WERI-Rb-1 (cell line): ENCODE data around the gene VSTM2L.
"Not testable (repeated sequence)": the region's sequence is repeated elsewhere in the genome, so short reads cannot be mapped to it uniquely, and the experiment has no call there.

Experiments used
- DNase-seq: peaks from one replicate; pipeline ENCODE4 v3.0.0-alpha.2; 2020
- H3K27ac ChIP-seq: fragments of 250-450 bp; sonication (Bioruptor Pico); 2 replicates; pipeline ENCODE4 v1.5.1; 2020; ENCODE audit warnings: mild to moderate bottlenecking, moderate library complexity
- H3K27me3 ChIP-seq: fragments of 250-450 bp; sonication (Bioruptor Pico); 2 replicates; pipeline ENCODE4 v1.5.1; 2021; ENCODE audit warnings: mild to moderate bottlenecking, low read depth, moderate library complexity; ENCODE audit not compliant: insufficient read depth, severe bottlenecking
- H3K36me3 ChIP-seq: fragments of 250-450 bp; sonication (Bioruptor Pico); 2 replicates; pipeline ENCODE4 v1.5.1; 2020; ENCODE audit warnings: mild to moderate bottlenecking, moderate library complexity
- H3K4me3 ChIP-seq: 2 replicates; pipeline ENCODE4 v1.5.1; 2011; ENCODE audit warnings: low read depth, mild to moderate bottlenecking, control low read depth, low read length
- H3K9me3 ChIP-seq: fragments of 250-450 bp; sonication (Bioruptor Pico); 2 replicates; pipeline ENCODE4 v1.5.1; 2021; ENCODE audit warnings: mild to moderate bottlenecking, moderate library complexity; ENCODE audit not compliant: severe bottlenecking
- CTCF ChIP-seq: IDR thresholded peaks from 2 replicates; pipeline ENCODE4 v1.5.1; 2011; ENCODE audit warnings: low read depth, mild to moderate bottlenecking, control low read depth, inconsistent platforms, low read length

The VSTM2L gene, protein sequence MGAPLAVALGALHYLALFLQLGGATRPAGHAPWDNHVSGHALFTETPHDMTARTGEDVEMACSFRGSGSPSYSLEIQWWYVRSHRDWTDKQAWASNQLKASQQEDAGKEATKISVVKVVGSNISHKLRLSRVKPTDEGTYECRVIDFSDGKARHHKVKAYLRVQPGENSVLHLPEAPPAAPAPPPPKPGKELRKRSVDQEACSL

DNA sequence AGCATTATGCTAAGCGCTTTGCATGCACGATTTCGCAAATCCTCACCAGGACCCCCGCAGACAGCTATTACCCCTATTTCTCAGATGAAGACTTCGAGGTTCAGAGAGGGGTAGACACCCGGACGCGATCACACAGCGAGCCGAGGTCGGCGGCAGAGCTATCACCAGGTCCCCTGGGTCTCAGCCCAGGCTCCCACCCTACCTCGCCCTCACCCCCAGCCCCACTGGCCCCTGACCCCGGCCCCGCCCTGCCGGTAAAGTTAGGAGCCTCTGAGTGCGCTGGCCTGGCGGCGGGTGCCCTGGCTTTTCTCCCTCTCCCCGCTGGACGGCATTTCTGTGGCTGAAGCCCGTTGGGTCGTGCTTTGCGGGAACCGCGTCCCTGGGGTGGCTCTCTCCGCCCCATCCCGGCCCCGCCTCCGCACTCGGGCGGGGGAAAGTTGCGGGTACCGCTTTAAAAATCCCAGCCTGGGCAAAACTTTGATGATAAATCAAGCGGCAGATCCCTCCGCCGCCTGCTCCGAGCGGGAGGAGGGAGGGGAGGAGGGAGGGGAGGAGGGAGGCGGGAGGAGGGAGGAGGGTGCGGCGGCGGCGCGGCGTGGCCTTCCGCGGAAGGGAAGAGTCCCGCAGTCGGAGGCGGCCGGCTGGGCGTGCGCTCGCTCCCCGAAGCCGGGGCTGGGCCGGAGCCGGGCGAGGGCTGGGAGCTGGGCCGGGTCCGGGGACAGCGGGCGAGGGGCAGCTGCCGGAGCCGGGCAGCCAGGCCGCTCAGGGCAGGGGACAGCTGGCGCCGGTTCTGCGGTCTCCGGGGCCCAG lies at the start of gene VSTM2L:
TSS of gene VSTM2L (plus strand) at position 624 of the 810 bp plus-strand sequence. CDS start 224 bp downstream, outside the sequence.
- Histone ChIP-seq H3K36me3 (no peaks in the 10 kb centered on the region), H3K27ac (no peak within 1 kb of the TSS), H3K4me3 (peak within 1 kb of the TSS; percentile 44), H3K9me3 (no peaks in the 10 kb centered on the region), H3K27me3 (no peaks in the 10 kb centered on the region)
- DNase-seq: peak; percentile 36
- TF ChIP-seq CTCF: no peak

- Histone ChIP-seq H3K9me3 (no peaks in the 10 kb centered on the region), H3K27ac (no peak overlapping the region), H3K36me3 (peaks cover 5% of the 10 kb centered on the region; the same call in 1 of the 2 replicates), H3K27me3 (no peaks in the 10 kb centered on the region), H3K4me3 (no peak overlapping the region)
- DNase-seq: no peak
- no peak for TF ChIP-seq CTCF
These were observed 49.0 kb upstream of the VSTM2L start for GRCh38 chr20:37853823-37854375.

DNA sequence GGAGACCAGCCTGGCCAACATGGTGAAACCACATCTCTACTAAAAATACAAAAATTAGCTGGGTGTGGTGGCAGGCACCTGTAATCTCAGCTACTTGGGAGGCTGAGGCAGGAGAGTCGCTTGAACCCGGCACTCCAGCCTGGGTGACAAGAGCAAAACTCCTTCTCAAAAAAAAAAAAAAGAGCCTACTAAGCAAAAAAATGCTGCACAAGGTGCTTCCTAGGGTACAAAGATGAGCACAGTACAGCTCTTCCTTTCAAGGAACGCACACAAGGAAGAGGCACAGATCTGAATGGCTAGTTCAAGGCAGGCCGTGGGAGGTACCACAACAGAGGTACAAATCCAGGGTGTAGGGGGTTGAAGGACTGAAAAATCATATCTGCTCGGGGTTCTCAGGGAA lies 46.9 kb upstream of the VSTM2L start:
- not testable (repeated sequence) for H3K27ac ChIP-seq, DNase-seq, H3K4me3 ChIP-seq, H3K9me3 ChIP-seq, H3K27me3 ChIP-seq
- peaks cover 15% of the 10 kb centered on the region for H3K36me3 ChIP-seq

DNA sequence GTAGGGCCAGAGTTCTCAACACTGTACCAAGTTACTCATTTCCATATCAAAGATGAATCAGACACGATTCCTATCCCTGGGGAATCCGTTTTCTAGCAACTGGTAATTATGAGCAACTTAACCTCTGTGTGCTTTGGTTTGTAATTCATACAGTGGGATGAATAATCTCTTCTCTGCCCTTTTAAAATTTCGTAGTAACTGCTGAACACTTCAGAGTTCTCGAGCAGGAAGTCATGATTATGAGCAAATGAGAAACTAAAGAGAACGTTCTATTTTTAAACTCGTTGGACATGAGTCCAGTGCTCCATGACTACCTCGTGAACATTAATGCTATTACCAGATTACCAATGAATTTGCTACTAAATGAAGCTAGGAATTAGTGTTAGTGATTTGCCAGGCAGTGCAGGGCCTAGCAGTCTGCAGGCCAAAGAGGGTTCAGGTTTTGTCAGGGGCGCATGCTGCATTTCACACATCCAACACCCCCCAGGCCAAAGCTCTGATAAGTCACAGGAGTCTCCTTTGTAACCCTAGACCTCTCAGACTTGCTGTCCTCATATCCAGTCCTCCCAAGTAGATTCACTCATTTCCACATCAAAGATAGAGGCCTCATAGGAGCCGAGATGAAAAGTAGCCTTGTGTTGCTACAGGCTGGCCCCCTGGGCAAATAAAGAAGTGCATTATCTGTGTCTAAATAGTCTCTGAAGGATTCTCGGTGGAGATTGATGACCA lies 45.8 kb upstream of the VSTM2L start:
- DNase-seq: no peak
- Histone ChIP-seq H3K36me3 (peaks cover 23% of the 10 kb centered on the region), H3K27me3 (no peaks in the 10 kb centered on the region), H3K9me3 (no peaks in the 10 kb centered on the region), H3K4me3 (no peak overlapping the region), H3K27ac (no peak overlapping the region)
- TF ChIP-seq CTCF: no peak

- H3K36me3 ChIP-seq: peaks cover 18% of the 10 kb centered on the region
- no peaks in the 10 kb centered on the region for H3K27me3 ChIP-seq
- TF ChIP-seq CTCF: no peak
- no peak overlapping the region for H3K4me3 ChIP-seq
- no peak overlapping the region for H3K27ac ChIP-seq
- no peak for DNase-seq
- no peaks in the 10 kb centered on the region for H3K9me3 ChIP-seq
These were observed 43.3 kb upstream of the VSTM2L start for GRCh38 chr20:37859406-37860171.
